SW 1271 (cell line): ENCODE data around the gene MASP2.
"Not testable (repeated sequence)": the region's sequence is repeated elsewhere in the genome, so short reads cannot be mapped to it uniquely, and the experiment has no call there.

Source experiments
- DNase-seq, 2 experiments: peaks; one replicate each; lab custom pipeline; 2025; lab: John Stamatoyannopoulos, UW

Gene MASP2

DNA sequence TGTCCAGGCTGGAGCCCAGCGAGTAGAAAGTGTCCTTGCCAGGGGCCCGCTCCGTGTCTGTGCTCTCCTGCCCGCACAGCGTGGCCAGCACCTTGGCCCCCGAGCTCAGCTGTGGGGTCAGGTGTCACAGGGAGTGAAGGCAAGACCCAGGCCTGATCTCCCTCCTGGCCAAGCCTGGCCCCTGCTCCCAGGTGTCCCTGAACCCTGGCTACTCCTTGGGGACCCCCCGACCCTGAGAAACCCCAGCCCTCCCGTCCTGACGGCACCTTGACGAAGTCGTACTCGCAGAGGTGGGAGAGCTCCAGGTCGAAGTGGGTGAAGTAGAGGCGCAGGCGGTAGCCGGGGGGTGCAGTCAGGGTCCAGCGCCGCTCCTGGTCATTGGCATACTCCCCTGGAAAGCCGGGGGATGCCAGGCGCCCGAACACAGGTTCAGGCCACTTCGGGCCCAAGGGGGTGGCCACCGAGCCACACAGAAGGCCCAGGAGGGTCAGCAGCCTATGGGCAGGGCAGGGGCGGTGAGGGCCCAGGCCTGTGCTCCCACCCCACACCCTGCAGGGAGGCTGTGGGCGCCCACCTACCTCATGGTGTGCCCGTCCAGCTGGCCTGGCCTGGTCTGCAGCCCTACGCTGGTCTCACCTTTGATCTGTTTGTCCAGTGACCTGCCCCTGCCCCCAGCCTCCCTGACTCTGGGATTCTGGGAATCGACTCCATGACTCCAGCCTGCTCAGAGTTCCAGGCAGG is at the start of gene MASP2:
Gene MASP2 (minus strand): TSS at position 615 of the 741 bp plus-strand sequence. CDS start 32 bp downstream, at position 583.
- DNase-seq, result no peak

DNA sequence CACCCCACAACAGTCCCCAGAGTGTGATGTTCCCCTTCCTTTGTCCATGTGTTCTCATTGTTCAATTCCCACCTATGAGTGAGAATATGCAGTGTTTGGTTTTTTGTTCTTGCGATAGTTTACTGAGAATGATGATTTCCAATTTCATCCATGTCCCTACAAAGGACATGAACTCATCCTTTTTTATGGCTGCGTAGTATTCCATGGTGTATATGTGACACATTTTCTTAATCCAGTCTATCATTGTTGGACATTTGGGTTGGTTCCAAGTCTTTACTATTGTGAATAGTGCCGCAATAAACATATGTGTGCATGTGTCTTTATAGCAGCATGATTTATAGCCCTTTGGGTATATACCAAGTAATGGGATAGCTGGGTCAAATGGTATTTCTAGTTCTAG is 36.7 kb upstream of the MASP2 start:
- not testable (repeated sequence) for DNase-seq

DNA sequence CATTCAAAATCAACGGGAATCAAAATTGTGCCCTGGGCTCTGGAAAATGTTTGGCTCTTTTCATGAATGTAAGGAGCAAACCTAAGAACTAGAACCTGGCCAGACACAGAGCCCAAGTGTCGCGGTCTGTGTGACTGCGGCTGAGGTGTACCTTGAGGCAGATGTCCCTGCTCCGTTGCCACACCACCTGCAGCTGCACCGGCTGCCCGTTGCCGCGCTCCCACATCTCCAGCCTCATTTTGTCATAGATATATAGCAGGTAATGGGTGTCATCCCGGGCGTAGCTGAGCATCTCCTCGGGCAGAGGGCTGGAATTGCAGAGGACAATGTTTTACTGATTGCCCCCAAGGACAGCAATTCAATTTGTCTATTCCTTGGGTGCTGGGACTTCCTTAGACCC is 33.9 kb upstream of the MASP2 start:
- DNase-seq, result no peak

DNA sequence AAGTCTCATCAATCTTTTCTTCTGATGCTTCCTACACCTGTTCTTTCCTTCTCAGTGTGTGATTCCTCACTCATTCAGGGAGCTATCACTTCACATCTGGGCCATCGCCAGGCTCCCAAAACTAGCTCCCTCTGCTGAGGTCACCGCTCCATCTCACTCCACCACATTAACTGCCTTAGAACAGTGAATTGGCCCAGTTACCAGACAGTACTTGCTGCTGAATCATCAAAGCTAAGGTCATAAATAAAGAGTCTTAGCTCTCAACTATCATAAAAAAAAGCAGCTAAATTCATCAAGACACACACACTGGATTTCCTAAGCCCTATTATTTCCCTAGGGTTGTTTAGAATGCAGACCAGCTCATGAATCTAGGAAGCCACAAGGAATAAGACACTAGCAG is 31.6 kb upstream of the MASP2 start:
- no peak for DNase-seq

DNA sequence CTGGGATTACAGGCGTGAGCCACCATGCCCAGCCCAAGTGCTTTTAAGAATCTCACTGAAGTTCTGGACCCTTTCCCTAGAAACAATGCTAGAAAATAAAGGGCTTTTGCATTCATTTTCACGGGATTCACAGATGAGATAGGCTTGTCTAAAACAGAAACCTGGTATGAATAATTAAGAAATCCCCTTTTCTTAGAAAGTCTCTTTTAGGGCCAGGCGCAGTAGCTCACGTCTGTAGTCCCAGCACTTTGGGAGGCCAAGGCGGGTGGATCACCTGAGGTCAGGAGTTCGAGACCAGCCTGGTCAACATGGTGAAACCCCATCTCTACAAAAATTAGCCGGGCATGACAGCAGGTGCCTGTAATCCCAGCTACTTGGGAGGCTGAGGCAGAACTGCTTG is 26.4 kb upstream of the MASP2 start:
- not testable (repeated sequence) for DNase-seq

DNA sequence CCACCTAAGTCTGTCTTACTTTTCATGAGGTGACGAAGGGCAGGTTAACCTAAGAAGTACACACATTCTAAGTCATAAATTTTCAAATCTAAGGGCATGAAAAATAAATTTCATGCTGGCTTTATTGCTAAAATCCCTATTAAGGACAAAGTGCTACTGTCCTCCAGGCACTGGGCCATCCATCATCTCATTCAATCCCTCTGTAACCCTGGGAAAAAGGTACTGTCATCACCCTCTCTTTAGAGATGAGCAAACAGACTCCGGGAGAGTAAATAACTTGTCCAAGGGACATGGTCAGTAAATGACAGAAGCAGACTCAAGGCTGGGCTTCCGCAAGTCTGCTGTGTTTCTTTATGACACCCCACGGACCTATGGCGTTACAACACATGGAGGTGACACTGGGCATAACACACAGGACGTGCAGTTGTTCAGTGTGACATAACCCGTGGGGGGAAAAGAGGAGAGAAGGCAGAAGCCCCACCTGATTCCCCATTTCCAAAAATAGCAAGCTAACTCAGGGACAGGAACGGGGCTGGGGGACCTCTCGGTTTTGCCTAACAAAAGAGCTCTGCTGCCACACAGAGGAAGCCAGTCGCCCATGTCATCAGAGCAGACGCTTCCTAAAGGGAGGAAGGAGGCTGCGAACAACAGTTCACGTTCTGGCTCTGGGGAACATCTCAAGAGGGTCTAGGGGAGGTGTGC is 25.3 kb upstream of the MASP2 start:
- no peak for DNase-seq

DNA sequence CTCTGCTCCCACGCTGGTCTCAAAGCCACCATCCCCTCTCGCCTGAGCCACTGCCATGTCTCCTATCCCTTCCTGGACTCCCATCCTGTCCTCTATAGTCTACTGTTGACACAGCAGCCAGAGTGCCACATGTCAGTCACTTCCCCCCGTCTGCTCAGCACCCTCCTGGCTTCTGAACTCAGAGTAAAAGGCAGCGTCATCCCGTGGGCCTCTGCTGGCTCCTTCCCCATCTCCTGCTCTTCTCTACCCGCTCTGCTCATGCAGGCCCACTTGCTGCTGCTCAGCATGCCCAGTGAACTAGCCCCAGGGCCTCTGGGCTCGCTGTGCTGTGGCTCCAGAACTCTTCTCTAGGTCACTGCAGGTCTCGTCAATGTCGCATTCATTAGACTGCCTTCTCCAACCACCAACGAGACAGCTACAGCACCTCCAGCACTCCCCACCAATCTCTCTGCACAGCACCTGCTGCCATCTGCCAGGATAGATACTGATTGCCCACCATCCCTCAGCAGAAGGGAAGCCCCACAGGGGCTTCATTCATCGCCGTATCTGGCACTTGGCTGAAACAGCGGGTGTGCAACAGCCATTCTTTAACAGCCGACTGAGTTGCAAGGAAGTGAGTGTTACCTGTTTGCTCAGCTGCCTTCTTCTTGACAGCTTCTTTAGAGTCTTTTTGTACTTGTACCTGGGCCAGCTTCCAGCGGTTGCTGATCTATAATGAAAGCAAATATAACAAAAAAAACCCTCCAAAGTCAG is 24.6 kb upstream of the MASP2 start:
- DNase-seq, result no peak

DNA sequence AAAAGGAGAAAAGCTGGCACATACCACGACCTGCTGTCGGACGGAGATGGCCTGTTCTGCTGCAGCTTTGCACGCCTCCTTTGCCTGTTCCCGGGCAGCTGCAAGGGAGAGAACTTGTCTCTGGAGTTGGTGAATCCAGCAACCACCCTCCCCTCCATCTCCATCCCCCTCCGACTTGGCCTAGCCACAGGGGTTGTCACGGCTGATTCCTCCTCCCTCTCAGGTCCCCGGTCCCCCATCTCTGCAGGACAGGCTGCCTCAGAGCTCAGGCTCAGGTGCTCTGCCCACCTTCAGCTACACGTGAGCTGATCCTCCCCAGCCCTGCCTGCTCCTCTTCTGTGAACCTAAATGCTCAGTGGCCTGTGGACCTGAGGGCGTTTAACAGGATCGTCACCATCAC is 23.8 kb upstream of the MASP2 start:
- DNase-seq, result no peak

DNA sequence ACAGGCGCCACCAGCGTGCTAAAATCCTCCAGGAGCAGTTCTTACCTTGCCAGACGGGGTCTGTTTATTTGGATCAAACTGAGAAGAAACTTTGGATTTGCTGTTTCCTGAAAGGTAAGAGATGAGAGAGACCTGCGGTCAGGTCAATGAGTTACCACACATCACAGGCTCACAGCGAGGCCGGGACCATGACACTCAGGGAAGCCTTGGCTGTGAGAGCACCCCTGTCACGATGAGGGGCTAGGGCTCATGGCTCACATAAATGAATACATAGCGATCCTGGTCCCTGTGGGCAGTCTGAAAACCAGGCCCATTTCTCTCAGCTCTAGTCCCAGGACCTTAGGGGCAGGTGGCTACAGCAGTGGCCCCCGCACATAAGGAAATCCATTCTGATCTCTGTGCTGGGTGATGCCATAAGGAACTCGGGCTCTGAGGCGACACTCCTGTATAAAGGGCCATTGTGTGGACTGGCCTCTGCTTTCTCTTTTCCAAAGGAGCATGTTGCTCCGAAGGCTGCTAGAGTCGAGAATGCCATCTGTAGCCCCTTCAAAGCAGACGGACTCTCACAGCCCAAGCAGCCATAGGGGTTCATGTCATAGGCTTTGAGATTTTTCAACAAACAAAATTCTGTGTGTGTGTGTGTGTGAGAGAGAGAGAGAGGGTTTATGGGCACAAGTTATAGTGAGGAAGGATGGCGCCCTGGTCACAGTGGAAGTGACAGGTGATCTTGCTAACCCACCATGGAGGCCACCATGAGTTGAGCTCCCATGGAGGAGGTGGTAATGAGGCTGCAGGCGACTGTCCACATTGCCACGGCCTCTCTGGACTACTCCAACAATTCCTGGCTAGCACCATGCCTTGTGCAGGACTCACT is 21.8 kb upstream of the MASP2 start:
- no peak for DNase-seq

DNA sequence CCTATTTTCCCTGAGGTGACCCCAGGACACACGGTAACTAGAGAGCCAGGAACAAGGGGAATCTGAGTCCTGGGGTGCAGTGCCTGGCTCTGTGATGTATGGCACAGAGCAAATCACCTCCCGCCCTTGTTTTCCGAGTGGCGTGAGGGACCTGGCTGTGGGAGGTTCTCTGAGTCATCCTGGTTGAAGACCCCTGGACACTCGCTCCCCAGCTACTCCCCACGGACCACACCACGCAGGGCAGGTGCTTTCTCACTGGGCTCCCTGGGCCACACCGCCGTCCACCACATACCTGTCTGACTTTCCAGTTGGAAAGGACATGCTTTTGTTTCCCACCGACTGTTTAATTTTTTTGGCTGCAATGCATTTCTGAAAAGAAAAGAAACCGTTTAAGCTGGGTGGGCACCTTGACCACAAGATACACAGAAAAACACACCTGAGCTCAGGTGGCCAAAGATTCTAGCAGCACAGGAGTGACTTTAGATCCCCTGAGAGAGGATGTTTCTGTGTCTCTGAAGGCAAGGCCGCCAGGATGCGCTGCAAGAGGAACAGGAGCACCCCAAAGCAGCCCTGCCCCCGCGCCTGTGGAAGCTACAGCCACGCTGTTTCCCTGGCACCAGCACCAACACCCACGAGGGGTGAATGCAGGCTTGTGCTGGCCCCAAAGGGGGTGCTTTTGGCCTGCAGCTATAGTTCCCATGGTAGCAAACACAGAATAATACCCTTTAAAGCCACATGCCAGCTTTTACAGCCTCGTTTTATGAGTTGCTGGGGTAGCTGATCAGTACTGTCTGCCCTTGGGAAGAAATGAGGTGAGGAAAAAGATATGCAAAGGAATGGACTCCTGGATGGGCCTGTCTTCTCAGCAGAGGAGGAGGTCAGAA is 20.9 kb upstream of the MASP2 start:
- no peak for DNase-seq

DNA sequence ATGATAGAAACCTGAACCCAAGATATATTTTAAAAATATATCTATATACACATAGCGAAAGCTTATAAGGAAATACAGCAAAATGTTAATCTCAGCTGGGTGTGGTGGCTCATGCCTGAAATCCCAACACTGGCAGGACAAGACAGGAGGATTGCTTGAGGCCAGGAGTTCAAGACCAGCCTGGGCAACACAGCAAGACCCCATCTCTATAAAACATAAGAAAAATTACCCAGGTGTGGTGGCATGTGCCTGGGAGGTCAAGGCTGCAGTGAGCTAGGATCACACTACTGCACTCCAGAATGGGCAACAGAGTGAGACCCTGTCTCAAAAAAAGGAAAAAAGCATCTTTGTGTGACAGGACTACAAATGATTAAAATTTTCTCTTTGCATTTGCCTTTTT is 18.8 kb upstream of the MASP2 start:
- no peak for DNase-seq

DNA sequence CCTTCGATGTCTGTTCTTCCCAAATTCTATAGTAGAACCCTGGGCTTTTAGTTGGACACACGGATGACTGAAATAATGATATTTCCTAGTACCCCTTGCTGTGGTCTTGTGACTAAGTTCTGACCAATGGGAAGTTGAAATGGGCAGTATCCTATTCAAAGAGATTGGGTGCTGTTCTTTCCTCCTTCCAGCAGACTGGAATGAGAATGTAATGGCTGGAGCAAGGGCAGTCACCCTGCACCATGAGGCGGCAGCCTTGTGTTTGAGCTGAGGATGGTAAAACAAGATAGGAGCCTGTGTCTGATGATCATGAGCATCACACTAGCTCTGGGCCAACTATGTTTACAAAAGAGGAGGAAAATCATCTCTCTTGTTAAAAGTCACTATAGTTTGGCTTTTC is 17.9 kb upstream of the MASP2 start:
- no peak for DNase-seq

DNA sequence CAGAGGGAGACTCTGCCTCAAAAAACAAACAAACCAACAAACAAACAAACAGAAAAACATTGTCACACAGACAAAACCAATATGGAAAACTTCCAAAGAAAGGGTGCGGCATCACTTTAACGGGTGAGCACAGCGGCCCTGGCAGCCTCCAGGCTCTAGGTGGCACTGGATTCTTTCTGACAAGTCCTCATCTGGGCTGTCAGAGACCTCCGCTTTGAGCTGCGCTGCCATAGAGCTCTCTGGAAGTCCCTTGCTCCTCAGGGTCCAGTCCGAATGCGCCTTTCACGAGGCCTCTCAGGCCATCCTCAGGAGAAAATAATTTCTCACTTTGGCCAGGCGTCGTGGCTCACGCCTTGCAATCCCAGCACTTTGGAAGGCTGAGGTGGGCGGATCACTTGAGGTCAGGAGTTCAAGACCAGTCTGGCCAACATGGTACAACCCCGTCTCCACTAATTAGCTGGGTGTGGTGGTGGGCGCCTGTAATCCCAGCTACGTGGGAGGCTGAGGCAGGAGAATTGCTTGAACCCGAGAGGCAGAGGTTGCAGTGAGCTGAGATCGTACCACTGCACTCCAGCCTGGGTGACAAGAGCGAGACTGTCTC is 17.0 kb upstream of the MASP2 start:
- DNase-seq, result peak in 1 of 2 experiments; percentile 10

DNA sequence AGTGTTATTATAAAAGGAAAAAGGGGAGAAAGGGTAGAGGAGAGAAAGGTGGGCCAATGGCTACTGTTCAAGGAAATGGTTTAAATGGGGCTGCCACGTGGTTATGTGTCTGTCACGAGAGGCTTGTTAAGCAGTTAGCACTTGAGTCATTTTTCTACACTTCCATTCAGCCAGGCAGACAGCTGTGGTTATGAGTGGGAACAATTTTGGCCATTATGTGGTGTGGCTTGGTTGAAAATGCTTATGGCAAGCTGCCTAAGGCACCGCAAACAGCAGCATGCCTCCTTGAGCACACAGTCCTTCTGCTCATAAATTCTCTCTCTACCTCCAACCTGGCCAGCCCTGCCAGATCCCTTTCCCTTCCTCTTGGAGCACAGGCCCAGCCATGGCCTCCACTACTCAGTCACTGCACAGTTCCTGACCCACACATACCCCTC is 15.9 kb upstream of the MASP2 start:
- no peak for DNase-seq

DNA sequence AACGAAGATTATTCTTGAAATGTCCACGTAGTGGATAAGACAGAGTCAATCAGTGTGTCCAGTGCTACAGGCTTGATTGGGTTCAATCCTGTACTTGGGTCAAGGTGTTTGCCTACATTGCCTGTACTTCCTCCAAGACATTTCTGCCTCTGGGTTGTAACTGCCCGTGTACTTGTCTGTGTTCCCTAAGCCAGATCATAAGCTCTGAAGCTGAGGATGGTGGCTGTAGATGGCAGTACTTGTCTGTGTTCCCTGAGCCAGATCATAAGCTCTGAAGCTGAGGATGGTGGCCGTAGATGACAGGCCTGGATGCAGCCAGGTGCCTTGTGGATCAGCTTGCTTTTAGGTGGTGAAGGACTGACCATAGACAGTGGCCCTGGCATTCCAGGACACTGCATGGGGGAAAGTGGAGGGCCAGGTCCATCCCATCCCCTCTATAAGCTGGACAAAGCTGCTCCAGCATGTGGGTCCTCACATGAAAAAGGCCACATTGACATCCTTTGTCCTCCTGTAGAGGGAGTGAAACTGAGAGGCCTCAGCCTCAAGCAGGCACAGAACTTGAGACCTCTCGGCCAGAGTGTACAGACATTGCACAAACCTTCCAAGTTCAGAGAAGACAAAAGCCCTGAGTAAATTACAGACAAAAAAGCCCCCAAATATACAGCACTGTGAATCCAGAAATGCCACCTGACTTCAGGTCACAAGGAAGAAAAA is 14.8 kb upstream of the MASP2 start:
- DNase-seq, result no peak

DNA sequence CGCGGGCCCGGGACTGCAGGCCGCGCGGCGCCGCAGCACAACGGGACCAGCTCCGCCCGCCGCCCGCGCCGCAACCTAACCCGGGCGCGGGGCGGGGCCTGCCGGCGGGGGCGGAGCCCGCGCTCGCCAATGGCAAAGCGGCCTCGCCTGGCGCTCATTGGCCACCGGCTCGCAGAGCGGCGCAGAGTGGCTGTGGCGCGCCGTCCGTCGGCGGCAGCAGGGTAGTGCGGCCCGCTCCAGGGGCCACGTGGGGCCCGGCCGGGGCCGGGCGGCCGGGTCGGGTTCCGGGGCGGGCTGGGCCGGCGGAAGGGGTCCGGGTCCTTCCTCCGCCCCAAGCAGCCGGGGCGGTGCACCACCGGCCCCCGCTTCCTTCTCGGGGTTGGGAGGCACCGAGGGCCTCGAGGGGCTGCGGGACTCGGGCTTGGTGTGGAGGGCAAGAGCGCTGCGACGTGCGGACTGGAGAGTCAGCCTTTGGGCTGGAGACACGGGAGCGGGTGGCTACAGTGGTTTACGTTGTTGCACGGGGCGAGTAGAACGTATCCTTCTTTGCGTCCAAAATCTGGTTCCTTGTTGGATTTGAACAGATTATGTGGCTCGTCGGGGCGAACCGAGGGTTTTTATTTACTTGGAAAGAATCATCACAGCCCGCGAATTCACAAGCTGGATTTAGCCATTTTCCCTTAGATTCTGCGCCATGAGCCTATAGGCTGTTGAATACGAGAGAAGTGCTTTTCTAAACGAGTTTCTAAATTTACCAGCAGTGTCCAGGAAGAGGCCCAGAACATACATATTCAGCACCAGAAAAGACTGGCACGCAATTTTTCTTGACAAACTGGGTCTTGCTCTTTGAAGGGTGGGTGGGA is 13.2 kb upstream of the MASP2 start, which contains the start of gene SRM:
Gene SRM (minus strand): TSS at position 51 of the 863 bp plus-strand sequence. CDS start 75 bp downstream, outside the sequence.
- peak in 1 of 2 experiments; percentile 68 for DNase-seq

DNA sequence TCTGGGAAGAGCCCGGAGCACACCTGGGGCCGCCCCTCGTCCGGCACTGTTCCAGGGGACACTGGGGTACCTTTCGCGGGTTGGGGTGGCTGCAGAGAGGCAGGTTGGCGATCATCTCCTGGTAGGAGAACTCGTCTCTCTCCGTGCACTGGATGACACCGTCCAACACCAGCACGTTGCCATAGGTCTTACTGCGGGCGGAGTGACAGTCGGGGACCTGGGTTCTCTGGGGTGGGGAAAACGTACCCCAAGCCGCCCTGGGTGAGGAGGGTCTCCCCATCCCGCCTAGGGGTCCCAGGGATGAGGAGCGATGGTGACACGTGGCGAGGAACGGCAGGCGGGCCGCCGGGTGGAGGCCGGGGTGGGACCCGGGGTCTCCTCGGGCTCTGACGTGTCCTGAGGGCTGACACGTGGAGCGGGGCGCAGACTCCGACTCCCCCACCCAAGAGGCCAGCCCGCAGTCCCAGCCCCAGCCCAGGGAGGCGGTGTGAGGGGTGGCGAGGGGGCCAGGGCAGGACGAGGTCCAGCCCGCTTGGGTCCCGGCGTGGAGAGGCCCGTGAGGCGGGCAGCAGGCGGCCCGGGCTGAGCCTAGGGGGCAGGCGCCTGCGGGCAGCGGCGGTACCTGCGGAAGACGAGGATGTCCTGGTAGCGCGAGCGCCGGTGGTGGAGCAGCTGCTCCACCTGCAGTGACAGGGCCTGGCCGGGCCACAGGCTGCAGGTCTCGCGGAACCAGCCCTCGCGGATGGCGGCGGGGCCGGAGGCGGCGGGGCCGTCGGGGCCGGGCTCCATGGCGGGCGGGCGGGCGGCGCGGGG is 12.3 kb upstream of the MASP2 start:
- no peak for DNase-seq
